ENCODE results near the gene ADCY10.
"Not testable (repeated sequence)": the region's sequence is repeated elsewhere in the genome, so short reads cannot be mapped to it uniquely, and the experiment has no call there.

The ADCY10 gene

DNA sequence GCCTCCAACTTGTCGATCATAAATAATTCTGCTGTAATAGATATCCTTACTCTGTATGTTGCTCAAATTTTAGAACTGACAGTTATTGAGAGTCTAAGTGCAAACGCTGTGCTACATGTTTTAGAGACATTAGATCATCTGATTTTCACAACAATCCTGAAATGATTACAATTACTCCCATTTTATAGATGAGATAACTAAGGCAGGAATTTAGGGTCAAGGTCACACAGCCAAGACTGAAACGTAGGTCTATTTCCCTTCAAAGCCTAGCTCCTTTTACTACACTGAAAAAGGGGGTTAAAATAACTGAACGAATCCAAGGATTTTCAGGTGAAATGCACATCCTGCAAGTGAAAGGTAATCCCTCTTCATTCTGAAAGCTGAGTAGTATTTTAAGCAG is 19.9 kb upstream of the ADCY10 start:
- H3K27me3 ChIP-seq (ENCODE audit: low read depth, low read length): no peaks in the 10 kb centered on the region
- peaks cover 23% of the 10 kb centered on the region for H3K4me1 ChIP-seq (ENCODE audit: low read length)
- H2AFZ ChIP-seq (ENCODE audit: low read depth, low read length): no peak overlapping the region
- H3K79me2 ChIP-seq (ENCODE audit: low read length): peaks cover 42% of the 10 kb centered on the region
- H4K20me1 ChIP-seq (ENCODE audit: insufficient read depth, low read length): peaks cover 6% of the 10 kb centered on the region; the same call in 1 of the 2 replicates
- H3K27ac ChIP-seq (ENCODE audit: low read length): no peak overlapping the region
- TF ChIP-seq EZH2phosphoT487 (IDR thresholded peaks at IDR 0.05; ENCODE audit: low read depth): no peak
- TF ChIP-seq, protein P1, sequence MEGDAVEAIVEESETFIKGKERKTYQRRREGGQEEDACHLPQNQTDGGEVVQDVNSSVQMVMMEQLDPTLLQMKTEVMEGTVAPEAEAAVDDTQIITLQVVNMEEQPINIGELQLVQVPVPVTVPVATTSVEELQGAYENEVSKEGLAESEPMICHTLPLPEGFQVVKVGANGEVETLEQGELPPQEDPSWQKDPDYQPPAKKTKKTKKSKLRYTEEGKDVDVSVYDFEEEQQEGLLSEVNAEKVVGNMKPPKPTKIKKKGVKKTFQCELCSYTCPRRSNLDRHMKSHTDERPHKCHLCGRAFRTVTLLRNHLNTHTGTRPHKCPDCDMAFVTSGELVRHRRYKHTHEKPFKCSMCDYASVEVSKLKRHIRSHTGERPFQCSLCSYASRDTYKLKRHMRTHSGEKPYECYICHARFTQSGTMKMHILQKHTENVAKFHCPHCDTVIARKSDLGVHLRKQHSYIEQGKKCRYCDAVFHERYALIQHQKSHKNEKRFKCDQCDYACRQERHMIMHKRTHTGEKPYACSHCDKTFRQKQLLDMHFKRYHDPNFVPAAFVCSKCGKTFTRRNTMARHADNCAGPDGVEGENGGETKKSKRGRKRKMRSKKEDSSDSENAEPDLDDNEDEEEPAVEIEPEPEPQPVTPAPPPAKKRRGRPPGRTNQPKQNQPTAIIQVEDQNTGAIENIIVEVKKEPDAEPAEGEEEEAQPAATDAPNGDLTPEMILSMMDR (IDR thresholded peaks at IDR 0.05; ENCODE audit: low read depth, low read length): no peak
- H3K9ac ChIP-seq (ENCODE audit: low read length): no peak overlapping the region
- no peaks in the 10 kb centered on the region for H3K9me3 ChIP-seq (ENCODE audit: insufficient read depth, low read length)
- H3K4me3 ChIP-seq (ENCODE audit: low read length): no peak overlapping the region
- no peaks in the 10 kb centered on the region for H3K36me3 ChIP-seq (replicated peaks; ENCODE audit: low read depth, low read length)
- peak overlapping the region; percentile 94; the same call in 1 of the 2 replicates for H3K4me2 ChIP-seq (ENCODE audit: low read length)

DNA sequence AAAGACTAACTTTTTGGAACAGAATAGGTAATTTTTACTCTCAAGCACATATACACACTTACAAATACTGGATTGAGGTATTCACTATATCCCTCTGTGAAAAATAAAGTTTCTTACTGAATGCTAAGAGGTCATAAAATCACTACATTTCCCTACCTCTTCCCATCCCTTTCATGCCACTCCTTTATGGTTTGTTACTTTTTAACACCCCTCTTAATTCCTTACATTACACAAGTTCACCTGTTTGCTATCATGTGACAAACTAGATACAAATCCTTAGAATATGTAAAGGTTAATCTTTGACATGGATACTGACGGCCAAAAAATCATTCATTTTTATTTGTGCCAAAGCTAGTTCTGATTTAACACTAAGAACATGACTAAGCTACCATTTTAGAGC is 15.8 kb upstream of the ADCY10 start:
- no peak overlapping the region for H3K9ac ChIP-seq (ENCODE audit: low read length)
- H4K20me1 ChIP-seq (ENCODE audit: insufficient read depth, low read length): no peaks in the 10 kb centered on the region
- no peak overlapping the region for H2AFZ ChIP-seq (ENCODE audit: low read depth, low read length)
- no peak overlapping the region for H3K4me2 ChIP-seq (ENCODE audit: low read length)
- no peaks in the 10 kb centered on the region for H3K27me3 ChIP-seq (ENCODE audit: low read depth, low read length)
- no peak for TF ChIP-seq EZH2phosphoT487 (IDR thresholded peaks at IDR 0.05; ENCODE audit: low read depth)
- TF ChIP-seq, protein P1 (IDR thresholded peaks at IDR 0.05; ENCODE audit: low read depth, low read length): no peak
- no peaks in the 10 kb centered on the region for H3K9me3 ChIP-seq (ENCODE audit: insufficient read depth, low read length)
- no peak overlapping the region for H3K4me3 ChIP-seq (ENCODE audit: low read length)
- H3K79me2 ChIP-seq (ENCODE audit: low read length): peaks cover 13% of the 10 kb centered on the region; the same call in 1 of the 2 replicates
- peaks cover 23% of the 10 kb centered on the region for H3K4me1 ChIP-seq (ENCODE audit: low read length)
- H3K36me3 ChIP-seq (replicated peaks; ENCODE audit: low read depth, low read length): no peaks in the 10 kb centered on the region
- H3K27ac ChIP-seq (ENCODE audit: low read length): no peak overlapping the region

DNA sequence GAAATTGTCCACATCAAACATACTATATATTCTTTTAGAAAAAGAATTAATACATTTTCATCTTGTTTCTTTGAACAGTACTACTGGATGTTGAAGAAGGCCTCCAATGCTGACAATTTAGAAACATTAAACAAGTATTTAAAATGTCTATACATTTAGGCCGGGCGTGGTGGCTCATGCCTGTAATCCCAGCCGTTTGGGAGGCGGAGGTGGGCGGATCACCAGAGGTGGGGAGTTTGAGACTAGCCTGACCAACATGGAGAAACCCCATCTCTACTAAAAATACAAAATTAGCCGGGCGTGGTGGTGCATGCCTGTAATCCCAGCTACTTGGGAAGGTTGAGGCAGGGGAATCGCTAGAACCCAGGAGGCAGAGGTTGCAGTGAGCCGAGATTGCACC is 15.0 kb upstream of the ADCY10 start:
- not testable (repeated sequence) for H3K27ac ChIP-seq (ENCODE audit: low read length); H2AFZ ChIP-seq (ENCODE audit: low read depth, low read length); H3K36me3 ChIP-seq (replicated peaks; ENCODE audit: low read depth, low read length); H3K79me2 ChIP-seq (ENCODE audit: low read length); H3K4me3 ChIP-seq (ENCODE audit: low read length); H4K20me1 ChIP-seq (ENCODE audit: insufficient read depth, low read length); H3K9me3 ChIP-seq (ENCODE audit: insufficient read depth, low read length); H3K27me3 ChIP-seq (ENCODE audit: low read depth, low read length); H3K9ac ChIP-seq (ENCODE audit: low read length); H3K4me2 ChIP-seq (ENCODE audit: low read length)
- peaks cover 15% of the 10 kb centered on the region for H3K4me1 ChIP-seq (ENCODE audit: low read length)

DNA sequence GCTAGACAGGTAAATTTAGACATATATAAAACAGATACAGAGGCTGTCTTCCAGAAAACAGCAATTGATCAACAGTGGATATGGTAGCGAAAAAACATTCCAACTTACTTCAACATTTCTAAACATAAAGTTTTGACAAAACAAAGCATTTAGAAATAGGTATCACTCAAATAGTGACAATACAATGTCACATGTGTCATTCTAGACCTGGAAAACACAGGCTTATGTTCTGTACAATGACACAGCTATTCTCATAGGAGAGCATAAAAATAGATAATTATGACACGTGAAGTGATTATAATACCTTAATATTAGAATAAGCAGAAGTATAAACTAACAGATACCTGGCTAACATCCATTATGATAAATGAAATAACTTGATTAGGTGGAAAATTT is 14.5 kb upstream of the ADCY10 start:
- Histone ChIP-seq H3K9ac (ENCODE audit: low read length) (no peak overlapping the region), H3K27me3 (ENCODE audit: low read depth, low read length) (no peaks in the 10 kb centered on the region), H3K9me3 (ENCODE audit: insufficient read depth, low read length) (no peaks in the 10 kb centered on the region), H3K4me2 (ENCODE audit: low read length) (no peak overlapping the region), H3K4me1 (ENCODE audit: low read length) (peaks cover 11% of the 10 kb centered on the region; the same call in 1 of the 2 replicates), H3K27ac (ENCODE audit: low read length) (no peak overlapping the region), H3K4me3 (ENCODE audit: low read length) (no peak overlapping the region), H2AFZ (ENCODE audit: low read depth, low read length) (no peak overlapping the region), H3K79me2 (ENCODE audit: low read length) (peaks cover under 1% of the 10 kb centered on the region; the same call in 1 of the 2 replicates), H3K36me3 (replicated peaks; ENCODE audit: low read depth, low read length) (no peaks in the 10 kb centered on the region), H4K20me1 (ENCODE audit: insufficient read depth, low read length) (no peaks in the 10 kb centered on the region)
- TF ChIP-seq EZH2phosphoT487 (IDR thresholded peaks at IDR 0.05; ENCODE audit: low read depth): no peak
- TF ChIP-seq, protein P1 (IDR thresholded peaks at IDR 0.05; ENCODE audit: low read depth, low read length): no peak

Data from OCI-LY3 (cell line).